Measurements from ENCODE around the gene ZNF423. TPM values are rescaled to one million over a fixed set of nuclear protein-coding genes. Genes with fewer than 3 reads are reported as not detected.

ZNF423 gene
- total and polyA plus RNA-seq, 2 experiments from 2014 or later: 14.9 to 41.8 TPM

GRCh38 chr16:49822649-49823370 lies 33.1 kb downstream of the ZNF423 start:
- peaks cover 69% of the 10 kb centered on the region for H3K79me2 ChIP-seq (replicated peaks; ENCODE audit: insufficient read depth)
- H3K4me1 Mint-ChIP-seq: peaks cover 68% of the 10 kb centered on the region

GRCh38 chr16:49821614-49822282 lies 34.2 kb downstream of the ZNF423 start:
- Mint-ChIP-seq H3K4me3 (no peak overlapping the region; the same call in 2 of the 3 replicates), H3K9me3 (no peaks in the 10 kb centered on the region), H3K4me1 (peaks cover 61% of the 10 kb centered on the region), H3K36me3 (ENCODE audit: low read depth) (peaks cover 14% of the 10 kb centered on the region), H3K27me3 (ENCODE audit: insufficient read depth, low read depth, poor library complexity) (peaks cover 10% of the 10 kb centered on the region), H3K27ac (peak overlapping the region; percentile 84; the same call in 1 of the 2 replicates)
- H3K9me2 ChIP-seq (ENCODE audit: insufficient read depth): no peaks in the 10 kb centered on the region
- H3K79me2 ChIP-seq (replicated peaks; ENCODE audit: insufficient read depth): peaks cover 59% of the 10 kb centered on the region
- DNase-seq (ENCODE audit: low spot score) (peak; percentile 29), ATAC-seq (peak; percentile 81)
- 0 out of 2 replicates have a peak overlapping the region, but pooled peaks have one; percentile 69 for H3K27ac ChIP-seq (ENCODE audit: low read depth)
- no peak overlapping the region for H3K4me3 ChIP-seq
- no peaks in the 10 kb centered on the region for H3K27me3 ChIP-seq (ENCODE audit: insufficient read depth)
- TF ChIP-seq ETS1 (IDR thresholded peaks at IDR 0.05) (no peak), CTCF (conservative IDR thresholded peaks at IDR 0.05; ENCODE audit: low read depth in 2 of 2) (no peak), JUNB (IDR thresholded peaks at IDR 0.05; ENCODE audit: unreplicated experiment) (no peak), STAT1 (IDR thresholded peaks at IDR 0.05; ENCODE audit: unreplicated experiment) (no peak), POLR2AphosphoS5 (IDR thresholded peaks at IDR 0.05; ENCODE audit: low read depth) (no peak), ZNF462 (CRISPR knock-in tag; IDR thresholded peaks at IDR 0.05) (no peak)
- peak overlapping the region; percentile 64; the same call in 1 of the 2 replicates for H3K4me2 ChIP-seq
- H2AFZ ChIP-seq: no peak overlapping the region
- no peaks in the 10 kb centered on the region for H3K36me3 ChIP-seq (ENCODE audit: insufficient read depth)
- peaks cover 10% of the 10 kb centered on the region; the same call in 1 of the 2 replicates for H4K20me1 ChIP-seq (replicated peaks; ENCODE audit: insufficient read depth)
- H3K4me1 ChIP-seq (ENCODE audit: insufficient read depth): peaks cover 43% of the 10 kb centered on the region
- H3F3A ChIP-seq (replicated peaks; ENCODE audit: low read depth): no peaks in the 10 kb centered on the region

More at GRCh38 chr16:49822649-49823370, 33.1 kb downstream of the ZNF423 start:
- H4K20me1 ChIP-seq (replicated peaks; ENCODE audit: insufficient read depth): peaks cover 10% of the 10 kb centered on the region; the same call in 1 of the 2 replicates
- H3F3A ChIP-seq (replicated peaks; ENCODE audit: low read depth): no peaks in the 10 kb centered on the region
- H3K27me3 ChIP-seq (ENCODE audit: insufficient read depth): no peaks in the 10 kb centered on the region
- no peak overlapping the region for H3K4me3 ChIP-seq
- H3K4me3 Mint-ChIP-seq: no peak overlapping the region
- no peak overlapping the region for H2AFZ ChIP-seq
- TF ChIP-seq ETS1 (IDR thresholded peaks at IDR 0.05) (no peak), STAT1 (IDR thresholded peaks at IDR 0.05; ENCODE audit: unreplicated experiment) (no peak), ZNF331 (CRISPR knock-in tag; IDR thresholded peaks at IDR 0.05; ENCODE audit: low read depth) (no peak)
- no peak overlapping the region for H3K27ac Mint-ChIP-seq
- ATAC-seq (no peak), DNase-seq (ENCODE audit: low spot score) (no peak)
- H3K9me3 Mint-ChIP-seq: no peaks in the 10 kb centered on the region
- peaks cover 45% of the 10 kb centered on the region for H3K4me1 ChIP-seq (ENCODE audit: insufficient read depth)
- H3K27ac ChIP-seq (ENCODE audit: low read depth): no peak overlapping the region
- H3K36me3 ChIP-seq (ENCODE audit: insufficient read depth): no peaks in the 10 kb centered on the region
- no peak overlapping the region for H3K4me2 ChIP-seq
- no peaks in the 10 kb centered on the region for H3K9me2 ChIP-seq (ENCODE audit: insufficient read depth)
- peaks cover 14% of the 10 kb centered on the region for H3K36me3 Mint-ChIP-seq (ENCODE audit: low read depth)
- H3K27me3 Mint-ChIP-seq (ENCODE audit: insufficient read depth, low read depth, poor library complexity): peaks cover 10% of the 10 kb centered on the region
